HG03097 (cell line): ENCODE measurements around the gene CFDP1.
"Not testable (repeated sequence)": the region's sequence is repeated elsewhere in the genome, so short reads cannot be mapped to it uniquely, and the experiment has no call there.

ENCODE experiments used
- ATAC-seq: cut with Tn5 transposase; IDR thresholded peaks from one replicate; pipeline ENCODE4 v1.9.1; 2021; ENCODE audit not compliant: unreplicated experiment, low FRiP score

CFDP1 gene

DNA sequence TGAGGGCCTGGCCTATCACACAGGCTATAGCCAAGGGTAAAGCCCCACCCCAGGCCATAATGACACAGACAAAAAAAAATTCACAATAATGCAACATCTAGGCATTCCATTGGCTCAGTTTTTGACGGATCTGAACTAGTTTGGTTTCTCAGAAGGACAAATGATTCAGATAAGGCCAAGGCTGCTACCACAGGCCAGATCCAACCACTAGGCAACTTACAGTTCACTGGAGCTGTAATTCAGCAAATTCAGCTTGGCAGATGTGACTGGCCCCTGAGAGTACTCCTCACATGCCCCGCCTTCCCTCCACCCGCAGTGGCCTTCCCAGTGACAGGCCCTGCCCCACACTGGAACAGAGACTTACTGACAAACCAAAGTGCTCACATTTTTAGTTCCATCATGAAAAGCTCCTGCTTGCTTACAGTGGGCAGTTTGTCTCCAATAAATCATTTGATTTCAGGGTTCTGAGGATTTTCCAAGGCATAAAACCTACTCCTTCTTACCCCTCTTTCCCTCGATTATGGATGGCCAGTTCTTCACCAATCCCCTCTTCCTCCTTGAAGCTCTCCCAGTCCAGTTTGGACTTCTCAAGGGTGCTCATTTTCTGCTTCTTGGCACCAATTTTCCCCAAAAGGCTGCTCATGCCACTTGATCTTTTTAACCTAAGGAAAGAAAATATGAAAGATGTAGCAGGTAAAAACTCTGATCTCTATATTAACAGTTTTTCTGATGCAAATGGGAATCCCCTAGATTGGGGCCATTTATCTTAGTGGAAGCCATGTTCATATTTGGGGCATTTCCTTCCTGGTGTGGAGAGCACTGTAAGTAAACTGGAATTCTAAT, 128.6 kb downstream of the CFDP1 start:
- ATAC-seq, result no peak

DNA sequence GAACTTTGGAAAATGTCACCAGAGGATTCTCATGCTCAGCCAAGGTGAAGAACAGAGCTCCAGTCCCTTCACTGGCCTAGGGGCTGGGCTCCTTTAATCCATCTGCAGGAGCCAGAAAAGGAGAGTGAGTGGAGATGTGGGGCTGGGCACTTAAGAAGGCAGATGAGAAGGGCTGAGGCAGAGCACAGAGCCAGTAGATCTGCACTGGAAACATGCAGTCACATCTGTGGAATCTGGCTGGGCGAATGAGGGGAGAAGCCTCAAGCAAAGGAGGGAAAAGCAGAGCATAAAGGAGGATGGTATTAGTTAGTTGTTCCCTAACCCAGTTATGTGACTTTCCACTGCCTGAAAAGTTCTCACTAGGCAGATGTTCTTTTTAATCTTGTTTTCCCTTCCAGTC, 131.5 kb downstream of the CFDP1 start:
- ATAC-seq, result no peak

DNA sequence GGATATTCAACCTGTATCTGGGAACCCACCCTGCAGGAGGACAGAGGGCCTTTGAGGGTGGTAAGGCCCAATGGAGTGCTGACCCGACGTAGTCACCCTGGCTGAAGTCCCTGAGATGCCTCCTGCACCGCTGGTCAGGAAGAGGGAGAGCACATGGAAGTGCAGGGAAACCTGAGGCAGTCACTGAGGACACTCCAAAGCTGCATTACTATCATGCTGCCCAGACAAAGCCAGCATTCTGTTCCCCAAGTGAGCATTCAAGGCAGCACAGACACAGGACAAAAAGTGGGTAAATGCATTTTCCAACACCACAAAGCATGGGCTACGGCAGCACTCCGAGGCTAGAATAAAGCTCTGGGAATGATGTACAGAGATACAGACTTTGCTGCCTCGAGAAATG, 135.0 kb downstream of the CFDP1 start:
- no peak for ATAC-seq

DNA sequence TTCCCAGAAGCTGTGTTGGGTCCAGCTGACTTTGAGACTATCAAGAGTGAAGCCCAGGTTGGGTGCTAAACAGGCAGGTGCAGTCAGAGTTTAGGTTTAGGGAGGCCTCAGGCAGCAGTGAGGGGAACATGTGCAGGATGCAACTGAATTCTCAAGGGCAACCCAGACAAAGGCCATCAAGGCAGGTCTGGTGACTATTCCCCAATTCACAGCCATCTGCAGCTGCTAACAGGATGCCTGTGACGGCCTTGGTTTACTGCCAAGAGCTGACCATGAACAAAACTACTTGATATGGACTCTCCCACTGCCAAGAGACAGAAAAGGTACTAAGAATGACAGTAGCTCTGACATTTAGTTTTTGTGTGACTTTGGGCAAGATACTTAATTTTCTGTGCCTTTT, 136.7 kb downstream of the CFDP1 start:
- ATAC-seq, result no peak

DNA sequence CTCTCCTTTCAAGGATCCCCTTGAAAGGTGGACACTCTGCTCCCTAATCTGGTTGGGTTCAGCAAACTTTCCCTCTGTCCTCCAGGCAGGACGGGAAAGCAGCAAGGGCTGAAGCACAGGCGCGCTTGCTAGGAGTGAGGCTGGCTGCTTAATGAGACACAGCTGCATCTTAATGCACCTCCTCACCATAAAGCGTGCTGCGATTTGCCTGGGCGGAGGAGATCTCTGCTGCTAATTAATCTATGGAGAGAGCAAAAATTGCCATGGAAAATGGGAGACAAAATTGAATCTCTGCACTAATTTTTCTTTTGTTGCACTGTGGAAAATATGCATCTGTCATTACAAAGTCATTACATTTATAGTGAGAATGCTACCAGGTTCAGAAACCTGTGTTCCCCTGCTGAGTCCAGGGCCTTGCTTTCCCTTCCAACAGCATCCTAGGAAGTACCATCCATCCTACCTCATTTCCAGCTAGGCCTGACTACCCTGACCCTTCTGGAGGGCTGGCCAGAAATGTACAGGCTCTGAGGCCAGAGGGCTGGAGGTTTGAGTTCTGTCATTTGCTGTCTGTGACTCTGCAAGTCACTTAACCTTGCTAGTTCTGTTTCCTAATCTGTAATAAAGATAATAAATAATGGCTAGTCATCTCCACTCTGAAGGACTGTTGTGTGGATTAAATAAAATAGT, 138.4 kb downstream of the CFDP1 start:
- ATAC-seq, result no peak

DNA sequence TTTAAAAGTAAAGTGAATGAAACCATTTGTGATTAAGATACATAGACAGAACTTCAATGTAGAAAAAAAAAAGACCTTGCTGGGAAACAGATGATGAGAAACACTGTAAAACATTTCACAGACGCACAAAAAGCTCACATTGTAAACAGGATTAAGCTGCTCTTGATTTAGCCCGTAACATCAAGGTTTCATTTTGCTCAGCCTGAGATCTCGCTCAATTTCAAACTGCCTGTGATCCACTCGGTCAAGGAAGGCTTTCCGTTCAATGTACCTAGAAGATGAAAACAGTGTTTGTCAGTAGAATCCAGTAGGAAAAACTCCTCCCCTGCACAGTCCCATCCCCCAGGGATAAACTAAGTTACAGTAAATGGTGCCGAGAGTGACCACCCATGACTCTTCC, 139.5 kb downstream of the CFDP1 start:
- ATAC-seq, result no peak

DNA sequence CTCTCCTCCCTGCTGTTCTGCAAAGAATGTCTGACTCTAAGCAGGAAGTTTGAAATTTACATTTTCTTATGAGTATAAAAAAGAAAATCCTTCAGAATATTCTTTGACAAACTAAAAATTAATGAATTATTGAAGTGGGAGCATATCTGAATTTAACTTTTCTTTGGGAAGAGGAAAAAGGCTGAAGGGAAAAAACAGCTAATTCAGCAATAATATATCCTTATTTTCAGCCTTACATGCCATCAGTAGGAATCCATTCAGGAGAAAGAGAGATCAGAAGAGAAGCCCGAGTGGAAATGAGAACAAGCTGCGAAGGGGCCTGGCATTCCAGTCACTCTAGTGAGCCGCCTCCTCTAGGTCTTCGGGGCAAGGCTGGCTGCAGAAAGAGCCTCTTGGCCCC, 140.1 kb downstream of the CFDP1 start:
- no peak for ATAC-seq

DNA sequence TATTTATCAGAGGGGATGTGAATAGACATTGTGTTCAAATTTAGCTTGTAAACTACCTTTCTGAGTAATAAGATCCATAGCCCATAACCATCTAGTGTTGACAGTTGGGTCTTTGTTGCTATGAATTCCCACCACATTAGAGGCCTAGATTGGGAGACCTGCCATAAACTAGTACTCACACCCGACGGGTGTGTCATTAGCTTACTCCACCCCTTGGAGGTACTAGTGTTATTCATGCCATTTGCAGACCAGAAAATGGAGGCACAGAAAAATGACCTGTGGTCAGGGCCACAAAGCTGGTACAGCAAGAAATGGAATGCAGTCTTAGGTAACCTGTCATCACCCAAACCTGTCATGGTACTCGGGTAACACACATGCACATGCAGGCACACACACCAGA, 140.6 kb downstream of the CFDP1 start:
- no peak for ATAC-seq

DNA sequence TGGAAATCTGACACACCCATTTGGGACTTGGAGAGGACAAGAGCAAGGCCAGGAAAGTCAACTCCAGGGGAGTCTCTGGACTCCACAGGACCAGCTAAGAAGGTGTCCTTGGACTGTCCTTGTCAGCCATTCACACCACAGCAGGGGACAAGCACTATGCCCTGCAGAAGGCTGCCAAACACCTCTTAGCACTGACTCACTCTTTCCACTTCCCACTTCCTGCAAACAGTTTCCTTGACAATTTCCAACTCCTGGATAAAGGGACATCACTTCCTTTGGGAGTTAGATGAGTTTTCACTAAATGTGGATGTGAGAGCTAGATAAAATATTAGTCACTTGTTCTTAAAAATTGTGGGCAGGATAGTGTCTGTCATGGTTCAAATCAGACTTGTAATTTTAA, 144.1 kb downstream of the CFDP1 start:
- no peak for ATAC-seq

DNA sequence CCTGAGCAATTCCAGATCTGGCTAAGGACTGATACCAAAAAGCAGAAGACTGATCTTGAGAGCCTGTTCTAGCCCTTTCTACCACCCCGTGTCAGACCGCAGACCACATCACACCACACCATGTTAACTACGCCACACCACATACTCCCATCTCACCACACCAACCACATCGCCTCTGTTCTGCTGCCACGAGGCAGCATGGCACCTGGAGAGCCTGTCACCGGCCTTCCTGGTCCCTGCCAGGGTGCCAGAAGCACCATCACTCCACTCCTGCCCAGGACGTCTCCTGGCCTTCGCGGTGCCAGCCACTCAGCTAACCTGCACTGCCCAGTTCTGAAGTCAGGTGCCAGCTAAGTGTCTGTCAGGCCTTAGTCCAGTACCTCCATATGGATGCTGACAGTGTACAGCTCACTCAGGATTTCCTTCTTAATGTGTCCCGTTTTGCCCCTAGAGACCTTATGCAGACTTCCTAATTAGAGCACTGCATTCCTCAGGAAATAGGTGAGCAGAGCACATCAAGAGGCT, 144.6 kb downstream of the CFDP1 start:
- ATAC-seq, result no peak

DNA sequence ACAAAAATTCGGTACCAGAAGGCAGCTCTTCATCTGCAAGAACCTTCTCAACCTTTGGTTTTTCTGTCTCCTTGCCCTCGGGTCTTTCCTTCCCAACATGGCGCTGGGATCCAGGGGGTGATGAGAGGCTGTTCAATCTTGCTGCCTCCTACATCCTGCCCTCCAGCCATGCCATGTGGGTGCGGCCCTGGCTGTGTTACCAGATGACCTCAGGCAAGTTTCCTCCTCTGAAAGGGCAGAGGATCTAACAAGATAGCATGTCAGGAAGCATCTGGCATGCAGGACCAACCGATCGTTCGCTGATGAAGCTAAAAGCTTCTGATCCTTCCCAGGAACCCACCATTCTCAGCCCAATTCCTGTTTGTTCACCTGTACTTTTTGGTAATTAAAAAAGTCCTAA, 145.1 kb downstream of the CFDP1 start:
- ATAC-seq, result no peak

DNA sequence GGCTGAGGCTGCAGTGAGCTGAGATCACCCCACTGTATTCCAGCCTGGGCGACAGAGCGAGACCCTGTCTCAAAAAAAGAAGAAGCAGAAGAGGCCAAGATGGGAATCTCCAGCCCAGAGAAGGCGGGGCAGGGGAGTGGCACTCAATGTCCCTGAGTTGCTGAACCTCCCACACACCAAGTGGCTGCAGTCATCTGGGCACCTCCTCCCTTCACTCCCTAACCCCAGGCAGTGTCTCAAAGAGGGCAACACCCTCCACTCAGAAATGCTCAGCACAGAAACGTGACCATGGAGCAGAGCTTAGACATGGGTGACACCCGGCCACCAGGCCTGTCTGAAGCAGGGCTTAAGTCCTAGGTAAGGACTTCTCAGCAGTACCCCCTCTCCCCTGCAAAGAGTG, 145.6 kb downstream of the CFDP1 start:
- no peak for ATAC-seq

DNA sequence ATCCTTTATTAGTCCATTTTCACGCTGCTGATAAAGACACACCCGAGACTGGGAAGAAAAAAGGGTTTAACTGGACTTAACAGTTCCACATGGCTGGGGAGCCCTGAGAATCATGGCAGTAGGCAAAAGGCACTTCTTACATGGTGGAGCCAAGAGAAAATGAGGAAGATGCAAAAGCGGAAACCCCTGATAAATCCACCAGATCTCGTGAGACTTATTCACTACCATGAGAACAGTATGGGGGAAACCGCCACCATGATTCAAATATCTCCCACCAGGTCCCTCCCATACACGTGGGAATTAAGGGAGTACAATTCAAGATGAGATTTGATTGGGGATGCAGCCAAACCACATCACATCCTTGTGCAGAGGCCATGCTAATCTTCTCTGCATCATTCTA, 146.9 kb downstream of the CFDP1 start:
- no peak for ATAC-seq

DNA sequence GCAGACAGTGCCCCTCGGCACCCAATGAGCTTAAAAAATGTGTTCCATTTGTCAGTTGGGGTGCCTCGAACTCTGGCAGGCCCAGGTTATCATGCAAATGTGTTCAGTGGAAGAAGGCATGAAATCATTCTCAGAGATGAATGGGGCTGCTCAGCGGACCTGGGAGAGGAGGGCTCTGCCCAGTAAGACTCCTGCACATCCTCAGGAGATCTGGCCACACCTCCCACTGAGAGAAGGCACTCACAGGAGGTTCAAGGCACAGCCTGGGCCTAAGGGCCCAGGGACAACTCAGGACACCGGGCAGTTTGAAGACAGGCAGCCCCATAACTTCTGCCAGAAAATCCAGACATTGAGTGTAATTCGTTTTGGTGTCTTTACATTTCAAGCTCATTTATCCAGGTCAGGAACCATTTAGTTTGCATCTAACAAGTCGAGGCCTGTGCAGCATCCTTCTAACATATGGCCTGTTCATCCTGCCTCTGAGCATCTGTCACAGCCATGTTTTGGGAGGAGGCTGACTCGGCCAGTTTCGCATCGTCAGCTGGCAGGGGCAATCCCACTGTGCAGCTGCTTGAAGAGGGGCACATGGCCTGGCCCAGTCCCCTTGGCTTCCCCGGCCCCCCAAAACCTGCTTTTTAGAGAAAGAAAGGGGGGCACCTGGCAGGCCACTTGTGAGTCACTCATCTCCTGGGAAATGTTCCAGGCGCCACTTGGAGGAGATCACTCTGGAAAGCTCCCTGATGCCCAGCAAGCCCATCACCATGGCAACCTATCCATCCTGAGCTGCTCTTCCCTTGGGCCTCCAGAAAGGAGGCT, 150.6 kb downstream of the CFDP1 start:
- ATAC-seq, result no peak

DNA sequence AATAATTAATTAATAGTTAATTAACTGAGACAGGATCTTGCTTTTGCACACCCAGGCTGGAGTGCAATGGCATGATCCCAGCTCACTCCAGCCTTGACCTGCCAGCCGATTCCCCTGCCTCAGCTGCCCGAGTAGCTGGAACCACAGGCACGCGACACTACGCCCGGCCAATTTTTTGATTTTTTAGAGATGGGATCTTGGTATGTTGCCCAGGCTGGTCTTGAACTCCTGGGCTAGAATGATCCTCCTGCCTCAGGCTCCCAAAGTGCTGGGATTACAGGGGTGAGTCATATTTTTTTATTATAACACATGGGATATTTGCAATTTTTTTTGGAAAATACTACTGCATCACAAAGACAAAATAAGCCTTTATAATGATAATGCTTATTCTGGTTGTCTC, 151.5 kb downstream of the CFDP1 start:
- ATAC-seq, result no peak

DNA sequence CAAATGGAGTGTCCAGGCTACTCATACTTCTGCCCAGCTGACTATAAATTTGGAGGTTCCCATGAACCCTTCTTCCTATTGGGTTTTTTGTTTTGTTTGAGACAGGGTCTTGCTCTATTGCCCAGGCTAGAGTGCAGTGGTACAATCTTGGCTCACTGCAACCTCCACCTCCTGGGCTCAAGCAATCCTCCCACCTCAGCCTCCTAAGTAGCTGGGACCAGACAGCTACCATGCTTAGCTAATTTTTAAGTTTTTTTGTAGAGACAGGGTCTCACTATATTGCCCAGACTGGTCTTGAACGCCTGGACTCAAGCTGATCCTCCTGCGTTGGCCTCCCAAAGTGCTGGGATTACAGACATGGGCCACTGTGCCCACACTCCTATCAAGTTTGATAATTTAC, 152.3 kb downstream of the CFDP1 start:
- ATAC-seq, result not testable (repeated sequence)

DNA sequence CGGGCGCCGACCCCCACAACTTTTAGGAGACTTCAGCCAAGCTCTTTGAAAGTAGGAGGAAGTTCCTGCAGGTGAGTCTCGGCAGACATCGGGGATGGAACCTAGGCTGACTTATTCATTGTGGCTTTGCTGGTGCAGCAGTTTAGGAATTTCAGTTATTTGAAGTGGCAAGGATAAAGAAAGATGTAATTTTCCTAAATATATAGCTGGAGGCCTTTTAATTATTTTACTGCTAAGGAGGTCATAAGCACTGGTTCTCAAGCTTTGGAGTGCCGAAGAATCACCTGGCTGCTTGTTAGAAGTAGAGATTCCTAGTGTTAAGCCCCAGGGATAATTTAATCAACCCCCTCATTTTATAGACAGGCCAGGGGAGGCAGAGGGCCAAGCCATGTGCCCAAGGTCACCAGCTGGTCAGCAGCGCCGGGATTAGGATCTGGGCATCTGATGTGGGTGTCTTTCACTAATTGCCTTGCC, 152.9 kb downstream of the CFDP1 start:
- ATAC-seq, result no peak

DNA sequence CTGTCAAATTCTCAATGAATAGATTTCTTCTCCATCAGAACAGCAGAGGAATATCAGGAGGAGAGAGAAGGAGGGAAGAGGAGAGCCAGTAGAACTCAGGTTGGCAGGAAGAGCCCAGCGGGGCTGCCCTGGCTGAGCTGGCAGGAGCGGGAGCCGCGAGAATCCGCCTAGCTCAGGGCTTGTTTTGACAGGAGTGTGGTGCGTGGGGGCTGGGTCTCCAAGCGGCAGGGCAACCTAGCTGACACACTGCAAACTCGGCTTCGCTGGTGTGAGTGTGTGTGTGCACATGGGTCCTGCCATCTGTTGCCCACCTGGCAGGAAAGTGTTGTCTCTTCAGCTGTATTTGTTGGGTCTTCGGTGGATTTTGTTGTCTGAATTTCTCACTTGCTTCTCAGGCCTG, 154.0 kb downstream of the CFDP1 start:
- no peak for ATAC-seq

DNA sequence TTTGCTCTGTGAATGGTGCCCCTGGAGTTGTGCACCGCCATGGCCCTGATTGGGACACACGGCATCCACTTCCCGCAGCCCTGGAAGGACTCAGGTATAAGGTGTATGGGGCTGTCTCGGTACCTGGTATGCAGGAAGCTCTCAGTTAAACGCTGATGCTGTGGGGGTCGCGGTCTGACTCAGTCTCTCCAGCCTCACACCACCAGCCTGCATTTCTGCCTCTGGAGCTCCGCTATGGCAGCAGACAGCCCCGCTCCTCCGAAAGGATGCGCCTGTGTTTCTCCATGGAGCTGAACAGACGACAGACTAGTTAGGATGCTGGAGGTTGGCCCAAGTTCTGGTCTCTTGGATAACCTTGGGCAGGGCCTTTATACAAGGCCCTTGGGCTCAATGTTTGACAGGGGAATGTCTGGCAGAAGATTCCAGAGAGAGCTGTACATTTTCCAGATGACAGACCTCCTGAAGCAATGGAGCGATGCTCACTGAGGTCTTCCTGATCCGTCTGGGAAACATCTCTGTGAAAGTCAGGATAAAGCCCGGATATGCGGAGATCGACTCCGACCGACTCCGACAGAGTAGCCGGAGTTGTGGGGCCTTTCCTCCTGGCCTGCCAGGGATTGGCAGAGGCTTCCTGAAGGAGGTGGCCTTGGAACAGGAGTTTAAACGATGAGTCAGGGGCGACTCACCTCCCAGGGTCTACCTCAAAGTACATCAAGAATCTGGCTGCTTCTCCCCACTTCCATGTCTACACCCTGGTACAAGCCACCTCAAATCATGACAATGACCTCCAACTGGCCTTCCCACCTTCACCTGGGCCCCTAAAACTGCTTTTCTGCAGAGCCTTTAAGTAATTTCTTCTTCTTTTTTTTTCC, 160.0 kb downstream of the CFDP1 start:
- no peak for ATAC-seq

DNA sequence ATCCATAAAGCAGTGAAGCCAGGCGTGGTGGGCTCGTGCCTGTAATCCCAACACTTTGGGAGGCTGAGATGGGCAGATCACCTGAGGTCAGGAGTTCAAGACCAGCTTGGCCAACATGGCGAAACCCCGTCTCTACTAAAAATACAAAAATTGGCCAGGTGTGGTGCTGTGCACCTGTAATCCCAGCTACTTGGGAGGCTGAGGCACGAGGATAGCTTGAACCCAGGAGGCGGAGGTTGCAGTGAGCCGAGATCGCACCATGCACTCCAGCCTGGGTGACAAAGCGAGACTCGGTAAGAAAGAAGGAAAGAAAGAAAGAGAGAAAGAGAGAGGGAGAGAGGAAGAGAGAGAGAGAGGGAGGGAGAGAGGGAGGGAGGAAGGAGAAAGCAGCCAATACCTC, 160.7 kb downstream of the CFDP1 start:
- ATAC-seq, result not testable (repeated sequence)
